ENCODE measurements around the gene FOXA3.
"Not testable (repeated sequence)": the region's sequence is repeated elsewhere in the genome, so short reads cannot be mapped to it uniquely, and the experiment has no call there.

FOXA3 gene

GRCh38 chr19:45865269-45865948 is 1.3 kb downstream of the FOXA3 start:
- Histone ChIP-seq H3K27me3 (peaks cover 55% of the 10 kb centered on the region), H3K4me1 (no peaks in the 10 kb centered on the region), H3K36me3 (0 out of 2 replicates have a peak, but pooled peaks cover 8% of the 10 kb centered on the region), H3K4me3 (ENCODE audit: low read depth, low read length) (no peak overlapping the region), H3K9me3 (no peaks in the 10 kb centered on the region)
- TF ChIP-seq CTCF (IDR thresholded peaks at IDR 0.05; ENCODE audit: low read depth, low read length): no peak
- no peak for DNase-seq

- Histone ChIP-seq H3K9me3 (no peaks in the 10 kb centered on the region), H3K4me1 (no peaks in the 10 kb centered on the region), H3K4me3 (ENCODE audit: low read depth, low read length) (no peak overlapping the region), H3K36me3 (no peaks in the 10 kb centered on the region), H3K27me3 (peaks cover 55% of the 10 kb centered on the region)
- TF ChIP-seq CTCF (IDR thresholded peaks at IDR 0.05; ENCODE audit: low read depth, low read length): no peak
- DNase-seq: no peak
Measured at GRCh38 chr19:45866400-45867176, 2.5 kb downstream of the FOXA3 start.

GRCh38 chr19:45867241-45867640 is 3.1 kb downstream of the FOXA3 start:
- not testable (repeated sequence) for DNase-seq; H3K9me3 ChIP-seq; H3K4me1 ChIP-seq; H3K36me3 ChIP-seq; H3K4me3 ChIP-seq (ENCODE audit: low read depth, low read length)
- H3K27me3 ChIP-seq: peaks cover 55% of the 10 kb centered on the region

GRCh38 chr19:45870798-45871197 is 6.7 kb downstream of the FOXA3 start:
- peaks cover 30% of the 10 kb centered on the region for H3K27me3 ChIP-seq
- no peaks in the 10 kb centered on the region for H3K9me3 ChIP-seq
- no peak overlapping the region for H3K4me3 ChIP-seq (ENCODE audit: low read depth, low read length)
- H3K36me3 ChIP-seq: no peaks in the 10 kb centered on the region
- no peak for TF ChIP-seq CTCF (IDR thresholded peaks at IDR 0.05; ENCODE audit: low read depth, low read length)
- DNase-seq: no peak
- no peaks in the 10 kb centered on the region for H3K4me1 ChIP-seq

- peaks cover 15% of the 10 kb centered on the region for H3K27me3 ChIP-seq
- H3K9me3 ChIP-seq: no peaks in the 10 kb centered on the region
- H3K36me3 ChIP-seq: no peaks in the 10 kb centered on the region
- DNase-seq: no peak
- no peak overlapping the region for H3K4me3 ChIP-seq (ENCODE audit: low read depth, low read length)
- TF ChIP-seq CTCF (IDR thresholded peaks at IDR 0.05; ENCODE audit: low read depth, low read length): no peak
- no peaks in the 10 kb centered on the region for H3K4me1 ChIP-seq
Measured at GRCh38 chr19:45872095-45872919, 8.2 kb downstream of the FOXA3 start.

- Histone ChIP-seq H3K9me3 (no peaks in the 10 kb centered on the region), H3K4me1 (no peaks in the 10 kb centered on the region), H3K4me3 (ENCODE audit: low read depth, low read length) (no peak overlapping the region), H3K27me3 (peaks cover 9% of the 10 kb centered on the region), H3K36me3 (no peaks in the 10 kb centered on the region)
- DNase-seq: no peak
- TF ChIP-seq CTCF (IDR thresholded peaks at IDR 0.05; ENCODE audit: low read depth, low read length): no peak
Measured at GRCh38 chr19:45873219-45873772, 9.2 kb downstream of the FOXA3 start.
